ENCODE results near the gene MAPKAPK5. TPM values are rescaled to one million over a fixed set of nuclear protein-coding genes. Genes with fewer than 3 reads are reported as not detected.
"Not testable (repeated sequence)": the region's sequence is repeated elsewhere in the genome, so short reads cannot be mapped to it uniquely, and the experiment has no call there.

Gene MAPKAPK5
- total RNA-seq = 31.1 and 37.6 TPM in 2 replicates

- peak; percentile 99 for DNase-seq
These were observed at the start of gene MAPKAPK5 for GRCh38 chr12:111841750-111842555. TSS of gene MAPKAPK5 (plus strand) at chr12:111842228. CDS start at chr12:111842734, 506 bp downstream.

- no peak for DNase-seq
These were observed 49.2 kb upstream of the MAPKAPK5 start for GRCh38 chr12:111792856-111793235.

GRCh38 chr12:111798182-111798581 lies 43.8 kb upstream of the MAPKAPK5 start:
- DNase-seq = no peak

GRCh38 chr12:111799758-111800157 lies 42.3 kb upstream of the MAPKAPK5 start:
- DNase-seq = no peak

- DNase-seq = no peak
These were observed 38.9 kb upstream of the MAPKAPK5 start for GRCh38 chr12:111803038-111803626.

- no peak for DNase-seq
These were observed 38.2 kb upstream of the MAPKAPK5 start for GRCh38 chr12:111803851-111804250.

GRCh38 chr12:111806304-111806703 lies 35.7 kb upstream of the MAPKAPK5 start:
- DNase-seq = no peak

GRCh38 chr12:111807232-111807631 lies 34.8 kb upstream of the MAPKAPK5 start:
- no peak for DNase-seq

GRCh38 chr12:111812881-111813741 lies 28.9 kb upstream of the MAPKAPK5 start:
- peak; percentile 96 for DNase-seq

- DNase-seq = no peak
These were observed 25.9 kb upstream of the MAPKAPK5 start for GRCh38 chr12:111816065-111816615.

GRCh38 chr12:111816898-111817297 lies 25.1 kb upstream of the MAPKAPK5 start:
- DNase-seq = not testable (repeated sequence)

GRCh38 chr12:111818340-111818739 lies 23.7 kb upstream of the MAPKAPK5 start:
- no peak for DNase-seq

GRCh38 chr12:111819191-111820158 lies 22.6 kb upstream of the MAPKAPK5 start:
- DNase-seq = peak; percentile 39

GRCh38 chr12:111820828-111821227 lies 21.2 kb upstream of the MAPKAPK5 start:
- DNase-seq = not testable (repeated sequence)

GRCh38 chr12:111822886-111823285 lies 19.1 kb upstream of the MAPKAPK5 start:
- DNase-seq = no peak

GRCh38 chr12:111823891-111824290 lies 18.1 kb upstream of the MAPKAPK5 start:
- DNase-seq = no peak

GRCh38 chr12:111824312-111824711 lies 17.7 kb upstream of the MAPKAPK5 start:
- DNase-seq = peak; percentile 37

- no peak for DNase-seq
These were observed 16.5 kb upstream of the MAPKAPK5 start for GRCh38 chr12:111825509-111825908.

- DNase-seq = no peak
These were observed 15.7 kb upstream of the MAPKAPK5 start for GRCh38 chr12:111826316-111826715.

- no peak for DNase-seq
These were observed 15.0 kb upstream of the MAPKAPK5 start for GRCh38 chr12:111826992-111827391.

GRCh38 chr12:111827907-111828306 lies 14.1 kb upstream of the MAPKAPK5 start:
- DNase-seq = no peak

Data from dermis blood vessel endothelial cell (primary cell).